HCT116 (cell line): ENCODE data around the gene IRAK2. TPM values are rescaled to one million over a fixed set of nuclear protein-coding genes. Genes with fewer than 3 reads are reported as not detected.

ENCODE experiments used
- ATAC-seq: fragments of 200-7000 bp; cut with Tn5 transposase; 2 replicates; pipeline ENCODE4 v1.9.1; 2020; ENCODE audit warnings: mild to moderate bottlenecking, moderate library complexity
- BruUV-seq: library from RNA; stranded (reverse); fragments of 400-500 nt; replicated peaks from 2 replicates; lab custom pipeline; 2021; lab: Mats Ljungman, UMichigan
- CTCF ChIA-PET: fragments of 300-600 bp; sonication (Branson Sonifier 250); formaldehyde crosslinking; loops from one replicate; lab custom pipeline; 2021; ENCODE audit warnings: antibody characterized with exemption; lab: Charles Lee
- POLR2A ChIA-PET: fragments of 300-600, 350-600 bp; sonication (Branson Sonifier 250); formaldehyde crosslinking; loops from one replicate; lab custom pipeline; 2021; ENCODE audit warnings: antibody characterized with exemption; lab: Charles Lee
- RAD21 ChIA-PET, 2 experiments: fragments of 300-600 bp; sonication (Branson Sonifier 250); formaldehyde crosslinking; loops; one replicate each; lab custom pipeline; 2023; ENCODE audit warnings: low total read pairs in 2 of 2; ENCODE audit not compliant: uncharacterized antibody in 2 of 2, unreplicated experiment in 2 of 2, low non-redundant PET in 1 of 2; lab: Charles Lee
- DNase-seq: peaks from one replicate; pipeline ENCODE4 v3.0.0-alpha.2; 2010; ENCODE audit warnings: low read depth, low spot score
- H2AFZ ChIP-seq: fragments of 200-600 bp; shearing (Covaris generic), sonication (generic); 2 replicates; pipeline ENCODE4 v1.6.1; 2017; ENCODE audit warnings: low read depth, mixed run types, mixed read lengths, antibody characterized with exemption, low read length; ENCODE audit not compliant: poor library complexity, severe bottlenecking
- H3K27ac ChIP-seq: 2 replicates; pipeline ENCODE4 v1.5.1; 2012; ENCODE audit warnings: low read depth, low read length
- H3K27me3 ChIP-seq: fragments of 200-600 bp; sonication (generic); 2 replicates; pipeline ENCODE4 v1.6.1; 2016; ENCODE audit warnings: mixed run types, low read length, mixed read lengths; ENCODE audit not compliant: insufficient read depth
- H3K36me3 ChIP-seq, 2 experiments: fragments of 200-500 bp in 1 of 2; fragments of 200-600 bp in 1 of 2; sonication (Bioruptor generic) in 1 of 2; sonication (generic) in 1 of 2; 2 replicates each; pipeline versions ENCODE4 v1.5.1 to v1.6.1; 2014 to 2016; ENCODE audit warnings: low read length in 2 of 2, inconsistent platforms in 1 of 2, mixed read lengths in 1 of 2, mixed run types in 1 of 2; ENCODE audit not compliant: insufficient read depth in 2 of 2, control insufficient read depth in 1 of 2
- H3K4me1 ChIP-seq, 2 experiments: fragments of 200-600 bp in 1 of 2; sonication (generic) in 1 of 2; 2 replicates each; pipeline versions ENCODE4 v1.5.1 to v1.6.1; 2012 to 2017; ENCODE audit warnings: low read length in 2 of 2, inconsistent platforms in 1 of 2, mild to moderate bottlenecking in 1 of 2, mixed read lengths in 1 of 2, mixed run types in 1 of 2, moderate library complexity in 1 of 2; ENCODE audit not compliant: insufficient read depth in 2 of 2, control insufficient read depth in 1 of 2
- H3K4me2 ChIP-seq: fragments of 200-600 bp; sonication (generic); 2 replicates; pipeline ENCODE4 v1.6.1; 2017; ENCODE audit warnings: mixed run types, low read length, mixed read lengths
- H3K4me3 ChIP-seq, 2 experiments: fragments of 200-600 bp in 1 of 2; sonication (generic) in 1 of 2; replicated peaks in 1 of 2; 2 replicates each; pipeline ENCODE4 v1.5.1; 2011 to 2016; ENCODE audit warnings: low read length in 2 of 2, control low read depth in 1 of 2, low read depth in 1 of 2, mild to moderate bottlenecking in 1 of 2, mixed read lengths in 1 of 2, mixed run types in 1 of 2
- H3K79me2 ChIP-seq: fragments of 200-600 bp; sonication (generic); 2 replicates; pipeline ENCODE4 v1.6.1; 2017; ENCODE audit warnings: mild to moderate bottlenecking, mixed run types, low read length, moderate library complexity, mixed read lengths; ENCODE audit not compliant: insufficient read depth
- H3K9ac ChIP-seq: fragments of 200-600 bp; sonication (generic); 2 replicates; pipeline ENCODE4 v1.6.1; 2016; ENCODE audit warnings: low read length, mixed read lengths
- H3K9me2 ChIP-seq: fragments of 200-600 bp; sonication (generic), shearing (Covaris generic); 2 replicates; pipeline ENCODE4 v1.6.1; 2017; ENCODE audit warnings: mixed run types, mild to moderate bottlenecking, moderate library complexity; ENCODE audit not compliant: insufficient read depth
- H3K9me3 ChIP-seq, 2 experiments: fragments of 200-500 bp in 1 of 2; fragments of 200-600 bp in 1 of 2; sonication (Bioruptor generic) in 1 of 2; sonication (generic) in 1 of 2; 2 replicates each; pipeline ENCODE4 v1.6.1; 2014 to 2017; ENCODE audit warnings: low read length in 2 of 2, mixed read lengths in 2 of 2, inconsistent platforms in 1 of 2, low read depth in 1 of 2, mild to moderate bottlenecking in 1 of 2, mixed run types in 1 of 2, moderate library complexity in 1 of 2; ENCODE audit not compliant: control insufficient read depth in 1 of 2, insufficient read depth in 1 of 2
- H4K20me1 ChIP-seq: fragments of 200-600 bp; sonication (generic), shearing (Covaris generic); 2 replicates; pipeline ENCODE4 v1.6.1; 2017; ENCODE audit warnings: mixed run types, mild to moderate bottlenecking, moderate library complexity; ENCODE audit not compliant: insufficient read depth
- CBX3 ChIP-seq: IDR thresholded peaks from 2 replicates; pipeline ENCODE4 v1.6.1; 2012; ENCODE audit warnings: low read depth
- CTCF ChIP-seq, 3 experiments: fragments of 200-600 bp in 1 of 3; sonication (generic) in 1 of 3; IDR thresholded peaks in 2 of 3; conservative IDR thresholded peaks in 1 of 3; 2 replicates each; pipeline ENCODE4 v1.5.1; 2012 to 2017; ENCODE audit warnings: low read depth in 2 of 3, low read length in 2 of 3, antibody characterized with exemption in 1 of 3, borderline replicate concordance in 1 of 3, control low read depth in 1 of 3, mild to moderate bottlenecking in 1 of 3, mixed read lengths in 1 of 3, mixed run types in 1 of 3, moderate library complexity in 1 of 3; ENCODE audit not compliant: insufficient read depth in 1 of 3
- EGR1 ChIP-seq: IDR thresholded peaks from 2 replicates; pipeline ENCODE4 v1.6.1; 2012; ENCODE audit warnings: low read depth
- JUND ChIP-seq: IDR thresholded peaks from 2 replicates; pipeline ENCODE4 v1.6.1; 2012
- MAX ChIP-seq: IDR thresholded peaks from 2 replicates; pipeline ENCODE4 v1.6.1; 2012
- POLR2A ChIP-seq: IDR thresholded peaks from 2 replicates; pipeline ENCODE4 v1.7.0; 2011; ENCODE audit warnings: borderline replicate concordance; ENCODE audit not compliant: insufficient read depth, insufficient read length; ENCODE audit errors: extremely low read depth
- RAD21 ChIP-seq: IDR thresholded peaks from 2 replicates; pipeline ENCODE4 v1.6.1; 2012; ENCODE audit warnings: low read depth, mild to moderate bottlenecking
- REST ChIP-seq: IDR thresholded peaks from 2 replicates; pipeline ENCODE4 v1.6.1; 2012; ENCODE audit warnings: low read depth
- TCF7L2 ChIP-seq: IDR thresholded peaks from 2 replicates; pipeline ENCODE4 v1.7.0; 2011; ENCODE audit warnings: borderline replicate concordance, inconsistent platforms; ENCODE audit not compliant: insufficient read depth, insufficient read length; ENCODE audit errors: extremely low read depth
- ZFX ChIP-seq: fragments of 450-650 bp; IDR thresholded peaks from 2 replicates; pipeline ENCODE4 v1.6.1; 2017
- ZNF274 ChIP-seq: fragments of 200-500 bp; sonication (Bioruptor generic); IDR thresholded peaks from 2 replicates; pipeline ENCODE4 v1.6.1; 2014; ENCODE audit warnings: mild to moderate bottlenecking, low read depth, low read length, inconsistent platforms
- intact Hi-C: fragments of 100-400 bp; cut with micrococcal nuclease; formaldehyde crosslinking; loops from 2 replicates; pipeline ENCODE4 v1.10.0; 2022
- total RNA-seq: library from RNA; stranded (reverse); gene quantifications from one replicate; pipeline ENCODE4 v1.2.1, GENCODE V29; 2021; ENCODE audit not compliant: unreplicated experiment
- TF ChIP-seq, protein P1 (sequence below): IDR thresholded peaks from 2 replicates; pipeline ENCODE4 v1.6.1; 2012

IRAK2 gene
- total RNA-seq, 1 experiment from 2014 or later = 3.6 TPM

DNA sequence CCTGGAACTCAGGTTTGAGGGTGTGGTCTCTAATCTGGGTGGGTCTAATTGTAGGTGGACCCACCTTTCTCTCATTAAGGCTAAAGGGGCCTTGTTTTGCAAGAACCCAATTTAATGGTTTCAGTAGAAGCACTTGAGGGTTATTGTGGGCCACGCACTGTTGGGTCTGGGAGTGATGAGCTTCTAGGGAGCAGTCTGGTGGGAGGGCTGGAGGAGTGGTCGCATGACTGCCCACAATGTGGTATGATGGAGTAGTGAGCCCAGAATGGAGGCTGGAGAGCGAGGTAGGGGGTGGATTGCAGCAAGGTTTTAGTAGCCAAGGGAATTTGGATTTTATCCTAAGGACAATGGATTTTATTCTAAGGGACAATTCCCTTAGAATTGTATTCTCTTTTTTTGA is 86.3 kb downstream of the IRAK2 start:
- BruUV-seq = no TSS peak
- no peaks in the 10 kb centered on the region for H3K27me3 ChIP-seq
- no peak overlapping the region for H3K27ac ChIP-seq
- DNase-seq (no peak), ATAC-seq (no peak)
- H3K4me1 ChIP-seq = peaks cover 6 to 20% of the 10 kb centered on the region in 2 experiments; a peak in 3 of 4 replicates
- H3K4me2 ChIP-seq = no peak overlapping the region
- peaks cover 7 to 30% of the 10 kb centered on the region in 2 experiments; a peak in 3 of 4 replicates for H3K36me3 ChIP-seq
- H3K9me2 ChIP-seq = no peaks in the 10 kb centered on the region
- ChIA-PET CTCF (interaction anchor here (1.2 kb wide), 1 partner anchor 13 kb away, joined by 3 read pairs; no protein-coding TSS in a partner anchor), POLR2A (no interaction called here), RAD21 (no interaction called here)
- intact Hi-C loops = no loop called here
- no peak for TF ChIP-seq JUND
- no peak overlapping the region for H2AFZ ChIP-seq
- peaks cover 66% of the 10 kb centered on the region for H3K79me2 ChIP-seq
- peaks cover 0 to 7% of the 10 kb centered on the region in 2 experiments; a peak in 1 of 4 replicates for H3K9me3 ChIP-seq
- H3K4me3 ChIP-seq = no peak overlapping the region
- no peaks in the 10 kb centered on the region for H4K20me1 ChIP-seq
- H3K9ac ChIP-seq = no peak overlapping the region; the same call in 1 of the 2 replicates

DNA sequence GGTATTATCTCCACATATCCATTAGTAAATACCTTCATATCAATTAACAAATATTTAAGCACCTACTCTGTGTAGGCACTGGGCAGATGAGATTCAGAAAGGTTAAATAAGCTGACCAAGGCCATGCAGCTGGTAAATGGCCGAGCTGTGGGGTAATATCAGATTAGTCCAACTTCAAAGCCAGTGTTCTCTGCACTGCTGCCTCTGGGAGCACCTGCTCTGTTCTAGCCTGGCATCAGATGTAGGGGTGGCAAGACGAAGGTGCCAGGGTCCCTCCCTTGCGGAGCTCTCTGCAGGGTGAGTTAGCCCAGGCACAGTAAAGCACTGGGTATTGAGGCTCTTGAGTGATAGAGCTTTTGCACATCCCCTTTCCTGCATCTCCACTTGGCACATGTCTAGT is 89.0 kb downstream of the IRAK2 start:
- Histone ChIP-seq H3K4me1 (peaks cover 3 to 13% of the 10 kb centered on the region in 2 experiments; a peak in 2 of 4 replicates), H3K9me2 (no peaks in the 10 kb centered on the region), H3K4me2 (no peak overlapping the region), H2AFZ (no peak overlapping the region), H4K20me1 (no peaks in the 10 kb centered on the region), H3K9ac (no peak overlapping the region), H3K27me3 (no peaks in the 10 kb centered on the region), H3K4me3 (no peak overlapping the region), H3K79me2 (peaks cover 78% of the 10 kb centered on the region), H3K36me3 (peaks cover 8 to 35% of the 10 kb centered on the region in 2 experiments; a peak in 3 of 4 replicates), H3K27ac (no peak overlapping the region), H3K9me3 (no peaks in the 10 kb centered on the region)
- intact Hi-C loops = no loop called here
- RAD21 ChIA-PET = no interaction called here
- no TSS peak for BruUV-seq
- TF ChIP-seq CTCF (IDR thresholded peaks at IDR 0.05 in 2 of 3, conservative IDR thresholded peaks at IDR 0.05 in 1 of 3; ENCODE audit: borderline replicate concordance in 1 of 3, insufficient read depth in 1 of 3, low read depth in 2 of 3, low read length in 2 of 3) = no peak
- no peak for TF ChIP-seq ZFX
- no peak for TF ChIP-seq RAD21
- no peak for TF ChIP-seq JUND
- no peak for TF ChIP-seq POLR2A
- TF ChIP-seq, protein P1, sequence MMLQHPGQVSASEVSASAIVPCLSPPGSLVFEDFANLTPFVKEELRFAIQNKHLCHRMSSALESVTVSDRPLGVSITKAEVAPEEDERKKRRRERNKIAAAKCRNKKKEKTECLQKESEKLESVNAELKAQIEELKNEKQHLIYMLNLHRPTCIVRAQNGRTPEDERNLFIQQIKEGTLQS = no peak
- no peak for TF ChIP-seq CBX3
- no peak for TF ChIP-seq REST
- TF ChIP-seq MAX = no peak
- TF ChIP-seq ZNF274 = no peak
- TF ChIP-seq EGR1 = no peak
- no peak for TF ChIP-seq TCF7L2
- DNase-seq = no peak
- POLR2A ChIA-PET = no interaction called here
- ATAC-seq = no peak
- CTCF ChIA-PET = no interaction called here
